Heart left ventricle (tissue), 16 donors: ENCODE data around the gene ALKBH1. TPM values are rescaled to one million over a fixed set of nuclear protein-coding genes. Genes with fewer than 3 reads are reported as not detected.

Experiments
- ATAC-seq, 4 donors: fragments of 200-7000 bp; cut with Tn5 transposase; one replicate each; pipeline ENCODE4 v1.9.1; 2020 to 2022; ENCODE audit warnings: moderate library complexity in 4 of 4, mild to moderate bottlenecking in 3 of 4, moderate number of reproducible peaks in 1 of 4
- DNase-seq, 5 donors: peaks; one replicate each; pipeline ENCODE4 v3.0.0-alpha.2; 2020
- H3K27ac ChIP-seq, 12 donors: fragments of 200-600 bp; sonication (generic) in 4 of 12; one replicate each; pipeline versions ENCODE4 v1.5.0 to v1.8.0; 2016 to 2022; ENCODE audit warnings: mild to moderate bottlenecking in 2 of 12
- H3K27me3 ChIP-seq, 9 donors: fragments of 200-600 bp; sonication (generic) in 2 of 9; one replicate each; pipeline versions ENCODE4 v1.5.1 to v1.8.0; 2016 to 2022; ENCODE audit warnings: mild to moderate bottlenecking in 3 of 9
- H3K36me3 ChIP-seq, 9 donors: fragments of 200-600 bp; sonication (generic) in 2 of 9; one replicate each; pipeline versions ENCODE4 v1.5.0 to v1.8.0; 2018 to 2022; ENCODE audit warnings: mild to moderate bottlenecking in 2 of 9
- H3K4me1 ChIP-seq, 12 donors: fragments of 200-600 bp; sonication (generic) in 4 of 12; one replicate each; pipeline versions ENCODE4 v1.5.0 to v1.8.0; 2016 to 2022; ENCODE audit warnings: mild to moderate bottlenecking in 3 of 12
- H3K4me3 ChIP-seq, 12 donors: fragments of 200-600 bp; sonication (generic) in 4 of 12; one replicate each; pipeline versions ENCODE4 v1.5.0 to v1.8.0; 2017 to 2022; ENCODE audit warnings: mild to moderate bottlenecking in 9 of 12, moderate library complexity in 4 of 12
- H3K9me3 ChIP-seq, 12 donors: fragments of 200-600 bp; sonication (generic) in 4 of 12; one replicate each; pipeline versions ENCODE4 v1.5.0 to v1.8.0; 2016 to 2022; ENCODE audit warnings: mild to moderate bottlenecking in 1 of 12
- CTCF ChIP-seq, 12 donors: fragments of 200-600 bp; sonication (generic) in 4 of 12; IDR thresholded peaks; one replicate each; pipeline versions ENCODE4 v1.5.0 to v1.8.0; 2018 to 2022; ENCODE audit warnings: antibody characterized with exemption in 12 of 12, mild to moderate bottlenecking in 5 of 12
- POLR2A ChIP-seq, 2 donors: fragments of 450-650 bp; IDR thresholded peaks; one replicate each; pipeline ENCODE4 v1.6.1; 2017; ENCODE audit warnings: antibody characterized with exemption in 2 of 2, mild to moderate bottlenecking in 2 of 2, moderate library complexity in 2 of 2
- WGBS, 4 donors: extraction: QIAGEN DNeasy Blood & Tissue Kit in 2 of 4; methylation state at CpG; one replicate each; pipeline versions ENCODE4 v1.1.5 to v1.1.7; 2013 to 2018; 5-methylcytosine and 5-hydroxymethylcytosine counted together
- intact Hi-C, 10 donors: fragments of 100-400 bp; cut with DNase I; formaldehyde crosslinking; loops; one replicate each; pipeline versions ENCODE4 v1.11.1 to v1.14.2; 2022
- polyA plus RNA-seq, 2 donors: library from polyadenylated mRNA; stranded (reverse); fragments of 200-250 nt; gene quantifications; one replicate each; pipeline ENCODE4 v1.2.3, GENCODE V29; 2013
- total RNA-seq, 9 donors: library from RNA; depleted of rRNA in 2 of 9; stranded (reverse); fragments of >200 nt in 2 of 9; fragmentation: NEBNext Ultra II Directional in 3 of 9; extraction: Animal tissue kit (Norgen Biotek cat#: 25700) in 3 of 9; gene quantifications; one replicate each; pipeline versions ENCODE4 v1.1.0 to v1.2.4, GENCODE V29; 2016 to 2023
- donor health status: ischemic (EF 13 %, LVEDD 7.1; RV severe dilation, severe dysfunction).
- donor health status: healthy with polysubstance abuse.
- donor health status: DM: no; HTN: yes; CAD: no.
- donor health status: DM: no; HTN: no; CAD: no.
- donor health status: ischemic (EF 25% LVEDD 6.9; RV normal size, moderate dysfunction).
- donor health status: ischemic (EF 25% LVEDD 5.7; RV mildly dilated, moderate dysfunction).
- donor health status: healthy.
- donor health status: DM: yes; HTN: yes; CAD: no.
- donor health status: ischemic (EF 35%, LVEDD 5.7; RV mildly dilated, moderate dysfunction).
- donor health status: nonischemic (EF 11% LVEDD 7.7; RV severe dilation, severe dysfunction).
- donor health status: DM: yes; HTN: yes; CAD: no.
- donor health status: PGD.
- donor health status: ischemic (EF 29% LVEDD 5.4; RV normal size, mild dysfunction).
- donor health status: nonischemic (EF 23%, LVEDD 6.1; RV moderate dilation, normal function).

Gene ALKBH1
- total and polyA plus RNA-seq, 11 donors = 6.5 to 16.5 (median 12.1) TPM

- DNase-seq (no peak), ATAC-seq (no peak)
- Histone ChIP-seq H3K4me1 (no peaks in the 10 kb centered on the region), H3K4me3 (no peak overlapping the region), H3K27ac (no peak overlapping the region), H3K9me3 (peaks cover 0 to 3% (median 0%) of the 10 kb centered on the region in 12 donors), H3K36me3 (no peaks in the 10 kb centered on the region), H3K27me3 (no peaks in the 10 kb centered on the region)
- WGBS, 4 donors = 90 to 92% (median 91%) methylated on average over 3 of the region's 3 CpGs
- TF ChIP-seq POLR2A (IDR thresholded peaks at IDR 0.05) (no peak), CTCF (IDR thresholded peaks at IDR 0.05) (no peak)
- intact Hi-C loops = no loop called here
These were observed 58.5 kb downstream of the ALKBH1 start for GRCh38 chr14:77649326-77649725.

- WGBS, 4 donors = 47 to 97% (median 92%) methylated on average over 2 of the region's 2 CpGs
- TF ChIP-seq POLR2A (IDR thresholded peaks at IDR 0.05) = no peak
- TF ChIP-seq CTCF (IDR thresholded peaks at IDR 0.05) = no peak
- intact Hi-C loops = no loop called here
- no peak for DNase-seq
- H3K4me1 ChIP-seq = no peaks in the 10 kb centered on the region
- no peaks in the 10 kb centered on the region for H3K27me3 ChIP-seq
- no peak overlapping the region for H3K4me3 ChIP-seq
- peaks cover 0 to 3% (median 0%) of the 10 kb centered on the region in 12 donors for H3K9me3 ChIP-seq
- H3K36me3 ChIP-seq = no peaks in the 10 kb centered on the region
- ATAC-seq = no peak
- no peak overlapping the region for H3K27ac ChIP-seq
These were observed 59.2 kb downstream of the ALKBH1 start for GRCh38 chr14:77648520-77649200.

GRCh38 chr14:77647853-77648252 is 60.0 kb downstream of the ALKBH1 start:
- Histone ChIP-seq H3K4me3 (no peak overlapping the region), H3K27me3 (no peaks in the 10 kb centered on the region), H3K36me3 (no peaks in the 10 kb centered on the region), H3K9me3 (peaks cover 0 to 3% (median 0%) of the 10 kb centered on the region in 12 donors), H3K4me1 (no peaks in the 10 kb centered on the region), H3K27ac (no peak overlapping the region)
- TF ChIP-seq CTCF (IDR thresholded peaks at IDR 0.05) = no peak
- WGBS, 4 donors = 72 to 84% (median 80%) methylated on average over 2 of the region's 2 CpGs
- DNase-seq (no peak), ATAC-seq (no peak)
- intact Hi-C loops = no loop called here

GRCh38 chr14:77646907-77647306 is 60.9 kb downstream of the ALKBH1 start:
- no peak for TF ChIP-seq POLR2A (IDR thresholded peaks at IDR 0.05)
- TF ChIP-seq CTCF (IDR thresholded peaks at IDR 0.05) = no peak
- Histone ChIP-seq H3K4me3 (no peak overlapping the region), H3K27me3 (no peaks in the 10 kb centered on the region), H3K4me1 (peaks cover 0 to 6% (median 4%) of the 10 kb centered on the region in 12 donors), H3K27ac (no peak overlapping the region), H3K9me3 (peaks cover 0 to 3% (median 0%) of the 10 kb centered on the region in 12 donors), H3K36me3 (no peaks in the 10 kb centered on the region)
- intact Hi-C loops = no loop called here
- 91 to 94% (median 92%) methylated on average over 4 of the region's 4 CpGs for WGBS, 4 donors
- DNase-seq (no peak), ATAC-seq (no peak)
